ENCODE data around the gene TRAK1.

Gene TRAK1

GRCh38 chr3:42148086-42148848 is 57.1 kb downstream of the TRAK1 start:
- no peak for DNase-seq (ENCODE audit: low read depth)
- TF ChIP-seq CTCF (conservative IDR thresholded peaks at IDR 0.05; ENCODE audit: low read depth, low read length), result no peak
- no peak overlapping the region for H3K4me3 ChIP-seq (ENCODE audit: low read length)

DNA sequence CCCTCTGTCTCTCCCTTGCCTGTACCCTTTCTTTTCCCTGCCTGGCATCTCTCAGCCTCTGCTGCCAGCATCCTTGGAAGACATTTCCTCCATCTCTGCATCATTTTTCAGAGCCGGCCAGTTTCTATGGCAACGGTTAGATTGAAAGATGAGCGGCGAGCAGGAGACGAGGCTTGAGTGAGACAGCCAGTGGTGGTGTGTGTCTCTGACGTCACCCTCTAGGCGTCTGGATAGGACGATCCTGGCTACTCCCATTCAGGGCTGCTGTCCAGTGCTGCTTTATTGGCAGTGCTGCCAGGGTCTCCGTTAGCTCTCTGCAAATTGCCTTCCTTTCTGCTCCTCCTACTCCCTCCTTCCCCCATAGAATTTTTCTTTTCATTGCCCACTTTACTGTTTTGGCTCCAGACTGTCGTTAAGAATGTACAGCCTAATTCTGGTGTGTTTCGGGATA is 57.9 kb downstream of the TRAK1 start:
- no peak for TF ChIP-seq CTCF (conservative IDR thresholded peaks at IDR 0.05; ENCODE audit: low read depth, low read length)
- peak; percentile 27 for DNase-seq (ENCODE audit: low read depth)
- no peak overlapping the region for H3K4me3 ChIP-seq (ENCODE audit: low read length)

DNA sequence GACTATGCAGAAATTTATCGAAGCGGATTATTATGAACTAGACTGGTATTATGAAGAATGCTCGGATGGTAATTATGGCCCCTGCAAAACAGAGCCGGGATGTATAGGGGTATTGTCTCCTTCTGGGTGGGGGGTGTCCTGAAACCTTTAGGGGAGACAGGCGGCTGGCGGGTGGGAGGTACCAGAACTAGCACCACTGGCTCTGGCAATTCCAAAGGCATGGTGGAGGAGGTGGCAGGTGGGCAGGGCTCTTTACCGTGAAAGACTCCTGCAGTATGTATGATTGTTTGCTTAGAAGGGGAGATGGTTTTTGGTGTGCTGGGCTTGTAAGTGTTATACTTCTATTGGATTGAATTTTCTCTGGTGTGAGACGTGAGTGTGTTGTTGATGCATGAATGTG is 58.4 kb downstream of the TRAK1 start:
- DNase-seq (ENCODE audit: low read depth), result no peak
- TF ChIP-seq CTCF (conservative IDR thresholded peaks at IDR 0.05; ENCODE audit: low read depth, low read length), result no peak
- H3K4me3 ChIP-seq (ENCODE audit: low read length), result no peak overlapping the region

DNA sequence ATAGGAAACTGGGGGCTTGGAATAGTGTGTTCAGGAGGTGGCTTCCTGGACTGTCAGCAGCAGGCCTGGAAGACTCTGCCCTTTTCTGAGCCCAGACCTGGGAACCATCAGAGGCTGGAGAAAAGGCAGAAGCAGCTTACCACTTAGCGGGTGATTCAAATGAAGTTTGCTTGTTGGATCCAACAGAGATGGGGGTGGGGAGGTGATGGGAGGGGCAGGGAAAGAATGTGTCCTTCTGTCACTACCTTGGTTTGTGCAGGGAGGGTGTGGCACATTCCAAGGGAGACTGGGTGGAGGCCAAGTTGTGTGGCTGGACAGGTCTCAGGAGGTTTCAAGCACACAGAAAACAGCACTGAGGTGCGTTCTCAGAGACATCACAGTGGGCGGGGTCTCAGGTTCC is 58.8 kb downstream of the TRAK1 start:
- DNase-seq (ENCODE audit: low read depth), result no peak
- no peak for TF ChIP-seq CTCF (conservative IDR thresholded peaks at IDR 0.05; ENCODE audit: low read depth, low read length)
- H3K4me3 ChIP-seq (ENCODE audit: low read length), result no peak overlapping the region

DNA sequence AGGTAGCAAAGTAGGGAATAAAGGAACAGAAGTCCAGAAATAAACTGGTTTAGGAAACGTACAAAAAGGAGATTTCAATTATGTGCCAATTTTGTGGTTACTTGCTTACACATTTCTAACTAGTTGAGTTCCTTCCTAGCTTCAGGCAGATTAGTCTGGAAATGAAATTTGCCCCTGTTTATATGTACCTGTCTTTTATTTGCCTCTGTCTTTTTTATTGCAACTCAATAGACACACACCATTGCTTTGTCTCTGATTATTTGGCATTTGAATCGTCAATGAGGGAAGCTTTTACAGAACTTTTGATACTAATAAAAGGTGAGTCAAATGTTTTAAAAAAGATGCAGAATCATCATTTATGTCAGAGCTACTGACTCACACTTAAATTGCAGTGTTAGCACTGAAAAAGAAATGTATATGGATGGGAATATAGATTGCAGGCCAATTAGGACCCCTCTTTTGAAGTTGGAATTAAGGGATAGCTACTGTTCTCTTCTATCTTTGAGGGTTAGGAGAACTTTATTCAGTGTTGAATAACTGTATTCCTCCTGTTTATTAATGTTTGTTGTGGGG is 60.5 kb downstream of the TRAK1 start:
- H3K4me3 ChIP-seq (ENCODE audit: low read length), result no peak overlapping the region
- TF ChIP-seq CTCF (conservative IDR thresholded peaks at IDR 0.05; ENCODE audit: low read depth, low read length), result no peak
- DNase-seq (ENCODE audit: low read depth), result no peak

DNA sequence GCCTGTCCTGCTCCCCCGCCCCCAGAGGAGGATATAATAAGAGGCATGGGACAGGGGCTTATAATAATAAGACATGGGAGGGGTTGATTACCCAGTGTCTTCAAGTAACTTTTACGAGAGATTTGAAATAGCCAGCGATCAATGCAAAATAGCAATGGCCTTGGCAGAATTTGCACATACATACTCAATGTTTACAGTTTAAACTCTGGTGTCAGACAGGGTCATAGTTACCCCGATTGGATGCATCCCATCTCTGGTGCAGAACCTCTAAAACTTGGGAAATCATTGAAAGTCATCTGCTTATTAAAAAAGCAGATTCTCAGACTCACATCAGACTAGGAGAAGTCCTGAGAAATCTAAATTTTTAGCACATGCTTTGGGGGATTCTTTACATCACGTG is 61.0 kb downstream of the TRAK1 start:
- H3K4me3 ChIP-seq (ENCODE audit: low read length), result no peak overlapping the region
- no peak for TF ChIP-seq CTCF (conservative IDR thresholded peaks at IDR 0.05; ENCODE audit: low read depth, low read length)
- DNase-seq (ENCODE audit: low read depth), result no peak

DNA sequence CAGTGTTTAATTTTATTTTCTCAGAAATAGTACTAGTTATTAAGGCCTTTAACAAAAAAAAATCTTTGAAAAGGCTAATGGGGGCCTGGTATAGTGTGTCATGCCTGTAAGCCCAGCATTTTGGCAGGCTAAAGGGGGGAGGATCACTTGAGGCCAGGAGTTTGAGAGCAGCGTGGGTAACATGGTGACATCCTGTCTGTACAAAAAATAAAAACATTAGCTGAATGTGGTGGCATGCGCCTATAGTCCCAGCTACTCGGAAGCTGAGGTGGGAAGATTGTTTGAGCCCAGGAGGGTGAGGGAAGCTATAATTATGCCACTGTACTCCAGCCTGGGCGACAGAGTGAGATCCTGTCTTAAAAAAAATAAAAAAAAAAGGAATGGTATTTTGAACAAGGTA is 61.9 kb downstream of the TRAK1 start:
- H3K4me3 ChIP-seq (ENCODE audit: low read length), result no peak overlapping the region
- no peak for DNase-seq (ENCODE audit: low read depth)
- no peak for TF ChIP-seq CTCF (conservative IDR thresholded peaks at IDR 0.05; ENCODE audit: low read depth, low read length)

All from retinal pigment epithelial cell (primary cell).